Measurements from ENCODE around the gene SPC24.
"Not testable (repeated sequence)": the region's sequence is repeated elsewhere in the genome, so short reads cannot be mapped to it uniquely, and the experiment has no call there.

SPC24 gene

GRCh38 chr19:11181488-11181887 is 25.9 kb upstream of the SPC24 start:
- no peak for DNase-seq
- Histone ChIP-seq H3K36me3 (no peaks in the 10 kb centered on the region; the same call in 1 of the 2 replicates), H3K27me3 (no peaks in the 10 kb centered on the region), H3K4me1 (no peaks in the 10 kb centered on the region), H3K9me3 (no peaks in the 10 kb centered on the region), H3K4me3 (ENCODE audit: low read depth, low read length) (no peak overlapping the region)
- TF ChIP-seq CTCF (IDR thresholded peaks at IDR 0.05; ENCODE audit: low read depth, low read length) = no peak

GRCh38 chr19:11180975-11181374 is 25.4 kb upstream of the SPC24 start:
- not testable (repeated sequence) for DNase-seq; H3K4me1 ChIP-seq; H3K9me3 ChIP-seq; H3K4me3 ChIP-seq (ENCODE audit: low read depth, low read length); H3K36me3 ChIP-seq; H3K27me3 ChIP-seq

DNA sequence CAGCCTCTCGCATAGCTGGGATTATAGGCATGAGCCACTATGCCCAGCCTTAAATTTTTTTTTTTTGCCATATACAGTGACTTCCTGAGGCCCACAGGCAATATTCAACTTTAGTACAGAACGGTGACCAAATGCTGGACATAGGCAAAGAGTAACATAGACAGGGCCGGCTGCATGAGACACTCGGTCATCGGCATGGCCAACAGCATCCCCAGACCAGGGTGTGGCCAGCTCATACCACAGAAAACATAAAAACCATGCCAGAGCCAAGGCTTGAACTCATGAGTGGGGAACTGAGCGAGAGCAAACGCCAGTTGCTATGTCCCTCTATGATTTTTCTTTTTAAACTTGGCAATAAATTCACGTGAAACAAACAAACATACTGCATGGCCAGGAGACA is 24.8 kb upstream of the SPC24 start:
- Histone ChIP-seq H3K27me3 (no peaks in the 10 kb centered on the region), H3K4me3 (ENCODE audit: low read depth, low read length) (no peak overlapping the region), H3K4me1 (no peaks in the 10 kb centered on the region), H3K9me3 (no peaks in the 10 kb centered on the region), H3K36me3 (no peaks in the 10 kb centered on the region; the same call in 1 of the 2 replicates)
- no peak for DNase-seq
- no peak for TF ChIP-seq CTCF (IDR thresholded peaks at IDR 0.05; ENCODE audit: low read depth, low read length)

GRCh38 chr19:11179716-11180297 is 24.2 kb upstream of the SPC24 start:
- Histone ChIP-seq H3K27me3 (no peaks in the 10 kb centered on the region), H3K4me3 (ENCODE audit: low read depth, low read length) (no peak overlapping the region), H3K36me3 (no peaks in the 10 kb centered on the region; the same call in 1 of the 2 replicates), H3K9me3 (no peaks in the 10 kb centered on the region), H3K4me1 (no peaks in the 10 kb centered on the region)
- no peak for TF ChIP-seq CTCF (IDR thresholded peaks at IDR 0.05; ENCODE audit: low read depth, low read length)
- no peak for DNase-seq

- DNase-seq; H3K4me1 ChIP-seq; H3K4me3 ChIP-seq (ENCODE audit: low read depth, low read length); H3K9me3 ChIP-seq; H3K27me3 ChIP-seq; H3K36me3 ChIP-seq: not testable (repeated sequence)
Measured at GRCh38 chr19:11179145-11179465, 23.5 kb upstream of the SPC24 start.

GRCh38 chr19:11177592-11177991 is 22.0 kb upstream of the SPC24 start:
- TF ChIP-seq CTCF (IDR thresholded peaks at IDR 0.05; ENCODE audit: low read depth, low read length) = no peak
- Histone ChIP-seq H3K36me3 (no peaks in the 10 kb centered on the region; the same call in 1 of the 2 replicates), H3K4me1 (no peaks in the 10 kb centered on the region)

DNA sequence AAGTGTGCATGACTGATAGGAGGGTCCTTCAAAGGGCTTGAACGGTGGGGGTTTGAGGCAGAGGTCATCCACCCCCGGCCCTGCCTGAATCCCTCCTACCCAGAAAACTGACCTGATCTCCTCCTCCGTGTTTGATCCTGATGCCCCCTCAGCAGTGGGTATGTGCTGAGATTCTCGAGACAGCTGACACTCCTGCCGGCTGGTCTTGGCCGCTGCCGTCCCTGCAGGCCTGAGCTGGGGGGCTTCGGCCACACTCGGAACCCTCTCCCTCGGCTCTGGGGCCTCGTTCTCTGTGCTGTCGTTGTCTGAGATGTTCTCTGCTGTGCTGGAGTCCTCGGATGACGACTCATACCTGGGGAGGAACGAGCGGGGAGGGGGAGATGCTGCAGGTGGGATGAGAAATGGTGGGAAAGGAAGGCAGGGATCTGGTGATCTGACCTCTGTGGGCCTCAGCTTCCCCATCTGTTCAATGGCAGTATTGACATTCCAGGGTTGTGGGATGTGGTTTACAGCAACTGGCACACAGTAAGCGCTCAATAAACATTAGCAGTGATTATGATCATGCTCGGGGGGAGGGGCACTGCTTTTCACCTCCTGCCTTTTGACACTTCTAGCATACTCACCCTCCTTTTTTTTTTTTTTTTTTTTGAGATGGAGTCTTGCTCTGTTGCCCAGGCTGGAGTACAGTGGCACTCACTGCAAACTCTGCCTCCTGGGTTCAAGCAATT is 21.0 kb upstream of the SPC24 start:
- DNase-seq = no peak
- H3K36me3 ChIP-seq = no peaks in the 10 kb centered on the region; the same call in 1 of the 2 replicates
- TF ChIP-seq CTCF (IDR thresholded peaks at IDR 0.05; ENCODE audit: low read depth, low read length) = no peak
- H3K9me3 ChIP-seq = no peaks in the 10 kb centered on the region
- H3K4me3 ChIP-seq (ENCODE audit: low read depth, low read length) = no peak overlapping the region
- no peaks in the 10 kb centered on the region for H3K4me1 ChIP-seq
- no peaks in the 10 kb centered on the region for H3K27me3 ChIP-seq

More at GRCh38 chr19:11177592-11177991, 22.0 kb upstream of the SPC24 start:
- DNase-seq = no peak
- Histone ChIP-seq H3K27me3 (no peaks in the 10 kb centered on the region), H3K4me3 (ENCODE audit: low read depth, low read length) (no peak overlapping the region), H3K9me3 (no peaks in the 10 kb centered on the region)

All from BE2C (cell line).